RWPE2 (cell line): Measurements from ENCODE around the gene PLA2G4C.

Experiments used
- ATAC-seq: fragments of 200-7000 bp; cut with Tn5 transposase; 3 replicates; pipeline ENCODE4 v1.9.1; 2021; ENCODE audit warnings: low read depth
- DNase-seq: peaks from one replicate; pipeline ENCODE4 v3.0.0-alpha.2; 2020; ENCODE audit warnings: low spot score
- H3K27ac ChIP-seq: fragments of 450-650 bp; 2 replicates; pipeline ENCODE4 v1.5.1; 2017; ENCODE audit warnings: mild to moderate bottlenecking; ENCODE audit not compliant: poor library complexity, severe bottlenecking
- H3K27me3 ChIP-seq: fragments of 250-450 bp; sonication (Bioruptor Pico); 2 replicates; pipeline ENCODE4 v1.5.1; 2021; ENCODE audit warnings: mild to moderate bottlenecking, moderate library complexity; ENCODE audit not compliant: insufficient read depth, poor library complexity, severe bottlenecking
- H3K36me3 ChIP-seq: fragments of 250-450 bp; sonication (Bioruptor Pico); 2 replicates; pipeline ENCODE4 v1.5.1; 2020; ENCODE audit warnings: low read depth, mild to moderate bottlenecking, moderate library complexity
- H3K4me1 ChIP-seq: fragments of 250-450 bp; sonication (Bioruptor Pico); 2 replicates; pipeline ENCODE4 v1.5.1; 2021; ENCODE audit warnings: mild to moderate bottlenecking, moderate library complexity; ENCODE audit not compliant: insufficient read depth, poor library complexity, severe bottlenecking
- H3K4me3 ChIP-seq: fragments of 250-450 bp; sonication (Bioruptor Pico); 2 replicates; pipeline ENCODE4 v1.5.1; 2021; ENCODE audit warnings: mild to moderate bottlenecking, moderate library complexity; ENCODE audit not compliant: severe bottlenecking
- H3K9me3 ChIP-seq: fragments of 250-450 bp; sonication (Bioruptor Pico); 2 replicates; pipeline ENCODE4 v1.5.1; 2021; ENCODE audit warnings: mild to moderate bottlenecking, moderate library complexity; ENCODE audit not compliant: severe bottlenecking
- CTCF ChIP-seq: fragments of 450-650 bp; IDR thresholded peaks from one replicate; pipeline ENCODE4 v1.5.1; 2017; ENCODE audit warnings: mild to moderate bottlenecking, moderate library complexity; ENCODE audit not compliant: poor library complexity, severe bottlenecking

PLA2G4C gene

GRCh38 chr19:48051335-48052033 is 59.1 kb downstream of the PLA2G4C start:
- Histone ChIP-seq H3K4me1 (no peaks in the 10 kb centered on the region), H3K36me3 (no peaks in the 10 kb centered on the region), H3K27ac (no peak overlapping the region), H3K4me3 (no peak overlapping the region), H3K9me3 (no peaks in the 10 kb centered on the region), H3K27me3 (no peaks in the 10 kb centered on the region)
- DNase-seq (no peak), ATAC-seq (no peak)
- no peak for TF ChIP-seq CTCF

- ATAC-seq (no peak), DNase-seq (no peak)
- no peaks in the 10 kb centered on the region for H3K27me3 ChIP-seq
Observed at GRCh38 chr19:48044561-48044960, 66.1 kb downstream of the PLA2G4C start.

GRCh38 chr19:48043675-48044258 is 66.8 kb downstream of the PLA2G4C start, which contains the start of gene CABP5:
Gene CABP5, minus strand, starts transcription at chr19:48044079. Its CDS starts 157 bp downstream, at chr19:48043922.
- no peaks in the 10 kb centered on the region for H3K9me3 ChIP-seq

More at GRCh38 chr19:48044561-48044960, 66.1 kb downstream of the PLA2G4C start:
- Histone ChIP-seq H3K4me1 (no peaks in the 10 kb centered on the region), H3K36me3 (no peaks in the 10 kb centered on the region), H3K4me3 (no peak overlapping the region), H3K9me3 (no peaks in the 10 kb centered on the region), H3K27ac (no peak overlapping the region)
- no peak for TF ChIP-seq CTCF

GRCh38 chr19:48041877-48042580 is 68.6 kb downstream of the PLA2G4C start:
- Histone ChIP-seq H3K4me3 (no peak overlapping the region), H3K4me1 (no peaks in the 10 kb centered on the region), H3K27ac (no peak overlapping the region), H3K36me3 (no peaks in the 10 kb centered on the region), H3K9me3 (no peaks in the 10 kb centered on the region), H3K27me3 (no peaks in the 10 kb centered on the region)
- no peak for DNase-seq
- ATAC-seq, result no peak
- TF ChIP-seq CTCF, result no peak

More at GRCh38 chr19:48043675-48044258, 66.8 kb downstream of the PLA2G4C start, which contains the start of gene CABP5:
- DNase-seq (no peak), ATAC-seq (no peak)
- Histone ChIP-seq H3K36me3 (no peaks in the 10 kb centered on the region), H3K4me3 (no peak within 1 kb of the TSS), H3K4me1 (no peaks in the 10 kb centered on the region), H3K27ac (no peak within 1 kb of the TSS), H3K27me3 (no peaks in the 10 kb centered on the region)
- TF ChIP-seq CTCF, result no peak
